ENCODE data around the gene GOLGA6L4.
"Not testable (repeated sequence)": the region's sequence is repeated elsewhere in the genome, so short reads cannot be mapped to it uniquely, and the experiment has no call there.

The GOLGA6L4 gene
- 0 to 0.11 (median 0) reads per million in 17 experiments for total RNA-seq

- not testable (repeated sequence) for DNase-seq
These were observed at the start of gene GOLGA6L4 for GRCh38 chr15:84235573-84235972. Gene GOLGA6L4, plus strand, starts transcription at chr15:84235773. Its CDS starts 62 bp downstream, at chr15:84235835.

- DNase-seq: not testable (repeated sequence)
These were observed 42.6 kb upstream of the GOLGA6L4 start for GRCh38 chr15:84192982-84193381.

- DNase-seq: not testable (repeated sequence)
These were observed 40.0 kb upstream of the GOLGA6L4 start for GRCh38 chr15:84195603-84196002.

- DNase-seq: not testable (repeated sequence)
These were observed 38.9 kb upstream of the GOLGA6L4 start for GRCh38 chr15:84196530-84197188.

GRCh38 chr15:84199865-84200264, 35.7 kb upstream of the GOLGA6L4 start:
- not testable (repeated sequence) for DNase-seq

GRCh38 chr15:84246441-84246840, 10.9 kb downstream of the GOLGA6L4 start:
- not testable (repeated sequence) for DNase-seq
